ENCODE data around the gene CYB561D1.

GRCh38 chr1:109493805-109494539 lies at the start of gene CYB561D1:
- TF ChIP-seq CTCF (IDR thresholded peaks at IDR 0.05; ENCODE audit: insufficient read depth, low read length) (peak; percentile 81), REST (IDR thresholded peaks at IDR 0.05; ENCODE audit: insufficient replicate concordance, low read depth) (no peak), SPI1 (IDR thresholded peaks at IDR 0.05; ENCODE audit: borderline replicate concordance, low read depth) (no peak)

Measured in HL-60 (cell line).